HEK293 (cell line): ENCODE data around the gene FASN.

ENCODE experiments used
- CTCF ChIA-PET: fragments of 350-600 bp; formaldehyde crosslinking; extraction: SDS; loops from one replicate; lab custom pipeline; 2021; ENCODE audit warnings: antibody characterized with exemption; lab: Yijun Ruan, JAX
- POLR2A ChIA-PET: fragments of 300-600 bp; formaldehyde crosslinking; extraction: SDS; loops from one replicate; lab custom pipeline; 2020; ENCODE audit warnings: antibody characterized with exemption, inconsistent platforms; lab: Yijun Ruan, JAX
- H3K27ac ChIP-seq: fragments of 200-500 bp; sonication (Bioruptor generic); 2 replicates; pipeline ENCODE4 v1.5.1; 2014; ENCODE audit warnings: low read depth, low read length, control low read depth, inconsistent platforms; ENCODE audit errors: extremely low read depth
- H3K36me3 ChIP-seq, 2 experiments: fragments of 200-500 bp in 1 of 2; sonication (Bioruptor generic) in 1 of 2; 1 replicate in 1 of 2; 2 replicates in 1 of 2; pipeline ENCODE4 v1.5.1; 2014 to 2017; ENCODE audit warnings: inconsistent platforms in 2 of 2, low read length in 2 of 2; ENCODE audit not compliant: control insufficient read depth in 2 of 2, insufficient read depth in 1 of 2
- H3K4me1 ChIP-seq: fragments of 200-500 bp; sonication (Bioruptor generic); 2 replicates; pipeline ENCODE4 v1.5.1; 2014; ENCODE audit warnings: mild to moderate bottlenecking, low read length, inconsistent platforms; ENCODE audit not compliant: control insufficient read depth, insufficient read depth
- H3K4me3 ChIP-seq: 2 replicates; pipeline ENCODE4 v1.5.1; 2011; ENCODE audit warnings: low read depth, mild to moderate bottlenecking, control low read depth, low read length, moderate library complexity
- H3K9me3 ChIP-seq: fragments of 200-500 bp; sonication (Bioruptor generic); 2 replicates; pipeline ENCODE4 v1.5.1; 2014; ENCODE audit warnings: low read depth, low read length, inconsistent platforms; ENCODE audit not compliant: control insufficient read depth, insufficient read depth
- FEZF1 ChIP-seq: fragments of 450-650 bp; formaldehyde crosslinking; IDR thresholded peaks from 2 replicates; pipeline ENCODE4 v1.5.1; 2016; ENCODE audit warnings: missing biosample characterization, missing genetic modification characterization
- GLIS2 ChIP-seq: fragments of 450-650 bp; formaldehyde crosslinking; IDR thresholded peaks from 2 replicates; pipeline ENCODE4 v1.5.1; 2016; ENCODE audit warnings: missing biosample characterization, missing genetic modification characterization
- KLF8 ChIP-seq: fragments of 450-650 bp; formaldehyde crosslinking; IDR thresholded peaks from 2 replicates; pipeline ENCODE4 v1.5.1; 2016; ENCODE audit warnings: missing biosample characterization, missing genetic modification characterization
- PATZ1 ChIP-seq: fragments of 450-650 bp; formaldehyde crosslinking; IDR thresholded peaks from 2 replicates; pipeline ENCODE4 v1.5.1; 2016; ENCODE audit warnings: missing biosample characterization, missing genetic modification characterization
- SP3 ChIP-seq: fragments of 450-650 bp; formaldehyde crosslinking; IDR thresholded peaks from 2 replicates; pipeline ENCODE4 v1.5.1; 2016; ENCODE audit warnings: missing biosample characterization, missing genetic modification characterization
- SP7 ChIP-seq: fragments of 450-650 bp; formaldehyde crosslinking; IDR thresholded peaks from 2 replicates; pipeline ENCODE4 v1.5.1; 2016; ENCODE audit warnings: missing biosample characterization, missing genetic modification characterization
- WT1 ChIP-seq: fragments of 450-650 bp; formaldehyde crosslinking; IDR thresholded peaks from 2 replicates; pipeline ENCODE4 v1.5.1; 2016; ENCODE audit warnings: missing biosample characterization, missing genetic modification characterization
- ZIC2 ChIP-seq: fragments of 450-650 bp; formaldehyde crosslinking; IDR thresholded peaks from 2 replicates; pipeline ENCODE4 v1.5.1; 2016; ENCODE audit warnings: missing biosample characterization, missing genetic modification characterization
- ZNF324 ChIP-seq: fragments of 450-650 bp; formaldehyde crosslinking; IDR thresholded peaks from 2 replicates; pipeline ENCODE4 v1.5.1; 2016; ENCODE audit warnings: missing biosample characterization, missing genetic modification characterization
- ZNF48 ChIP-seq: fragments of 450-650 bp; formaldehyde crosslinking; IDR thresholded peaks from 2 replicates; pipeline ENCODE4 v1.5.1; 2016; ENCODE audit warnings: missing biosample characterization, missing genetic modification characterization
- ZNF530 ChIP-seq: fragments of 450-650 bp; formaldehyde crosslinking; IDR thresholded peaks from 2 replicates; pipeline ENCODE4 v1.5.1; 2016; ENCODE audit warnings: low read depth, missing biosample characterization, missing genetic modification characterization
- ZNF558 ChIP-seq: fragments of 450-650 bp; formaldehyde crosslinking; IDR thresholded peaks from 2 replicates; pipeline ENCODE4 v1.5.1; 2016; ENCODE audit warnings: missing biosample characterization, missing genetic modification characterization
- ZNF571 ChIP-seq: fragments of 450-650 bp; formaldehyde crosslinking; IDR thresholded peaks from 2 replicates; pipeline ENCODE4 v1.5.0; 2017; ENCODE audit warnings: missing biosample characterization, missing genetic modification characterization
- ZNF626 ChIP-seq: fragments of 450-650 bp; sonication (Bioruptor Pico); formaldehyde crosslinking; IDR thresholded peaks from 2 replicates; pipeline ENCODE4 v1.5.1; 2018; ENCODE audit warnings: missing biosample characterization, missing genetic modification characterization, inconsistent platforms
- ZNF701 ChIP-seq: fragments of 450-650 bp; formaldehyde crosslinking; IDR thresholded peaks from 2 replicates; pipeline ENCODE4 v1.5.1; 2016; ENCODE audit warnings: missing biosample characterization, missing genetic modification characterization
- TF ChIP-seq, protein P1 (sequence below): fragments of 450-650 bp; formaldehyde crosslinking; IDR thresholded peaks from 2 replicates; pipeline ENCODE4 v1.5.1; 2016; ENCODE audit warnings: missing biosample characterization, missing genetic modification characterization

The FASN gene

DNA sequence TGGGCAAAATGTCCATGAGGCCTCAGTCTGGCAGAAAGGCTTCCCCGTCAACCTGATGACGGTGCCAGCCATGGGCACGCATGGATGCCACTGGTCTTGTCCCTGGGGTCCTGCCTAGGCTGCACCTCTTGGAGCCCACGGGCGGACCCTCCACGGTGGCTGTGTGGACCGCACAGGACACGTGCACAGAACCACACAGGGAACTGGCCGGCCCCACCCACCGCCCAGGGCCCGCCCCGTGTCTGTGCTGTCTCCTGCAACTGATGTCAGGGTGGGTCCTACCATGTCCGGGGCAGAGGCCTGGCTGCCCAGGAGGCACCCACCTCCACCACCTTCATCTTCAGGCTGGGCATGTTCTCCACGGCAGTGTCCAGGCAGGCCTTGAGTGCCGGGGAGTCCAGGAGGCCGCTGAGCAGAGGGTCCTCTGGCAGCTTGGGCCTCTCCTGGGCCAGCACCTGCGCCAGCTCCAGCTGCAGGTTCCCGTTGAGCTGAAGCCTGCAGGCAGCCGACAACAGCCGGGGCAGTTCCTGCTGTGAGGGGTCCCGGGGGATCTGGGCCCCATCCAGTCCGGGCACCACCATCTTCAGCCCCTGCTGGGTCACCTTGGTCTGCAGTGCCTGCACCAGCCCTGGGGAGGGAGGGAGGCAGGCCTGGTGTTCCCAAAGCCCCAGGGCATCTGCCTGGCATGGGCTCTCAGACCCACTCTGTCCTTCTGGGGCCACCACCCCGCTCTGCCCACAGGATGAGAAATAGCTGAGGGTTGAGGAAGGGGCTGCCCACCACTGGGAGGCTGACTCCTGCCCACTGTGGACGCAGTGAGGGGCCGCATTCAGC lies 11.9 kb downstream of the FASN start:
- no peaks in the 10 kb centered on the region for H3K4me1 ChIP-seq
- H3K36me3 ChIP-seq, result peaks cover 24 to 100% of the 10 kb centered on the region in 2 experiments; a peak in 2 of 3 replicates
- H3K4me3 ChIP-seq, result no peak overlapping the region
- peak overlapping the region; percentile 37; the same call in 1 of the 2 replicates for H3K27ac ChIP-seq
- POLR2A ChIA-PET, result interaction anchor here (0.8 to 1.5 kb wide), 5 partner anchors 9 to 49 kb away, joined by 3 to 5 read pairs (median 4); partner anchors contain the start of gene DCXR
- H3K9me3 ChIP-seq, result no peaks in the 10 kb centered on the region
- CTCF ChIA-PET, result interaction anchor here (0.6 kb wide), 1 partner anchor 12 kb away, joined by 3 read pairs; no protein-coding TSS in a partner anchor
- TF ChIP-seq ZNF571 (tag by site-specific recombination), result no peak
- no peak for TF ChIP-seq ZNF48 (tag by site-specific recombination)
- TF ChIP-seq ZNF701, result no peak
- no peak for TF ChIP-seq FEZF1
- no peak for TF ChIP-seq PATZ1 (tag by site-specific recombination)
- TF ChIP-seq ZIC2 (tag by site-specific recombination), result peak; percentile 36; the same call in 1 of the 2 replicates
- no peak for TF ChIP-seq ZNF324 (tag by site-specific recombination)

DNA sequence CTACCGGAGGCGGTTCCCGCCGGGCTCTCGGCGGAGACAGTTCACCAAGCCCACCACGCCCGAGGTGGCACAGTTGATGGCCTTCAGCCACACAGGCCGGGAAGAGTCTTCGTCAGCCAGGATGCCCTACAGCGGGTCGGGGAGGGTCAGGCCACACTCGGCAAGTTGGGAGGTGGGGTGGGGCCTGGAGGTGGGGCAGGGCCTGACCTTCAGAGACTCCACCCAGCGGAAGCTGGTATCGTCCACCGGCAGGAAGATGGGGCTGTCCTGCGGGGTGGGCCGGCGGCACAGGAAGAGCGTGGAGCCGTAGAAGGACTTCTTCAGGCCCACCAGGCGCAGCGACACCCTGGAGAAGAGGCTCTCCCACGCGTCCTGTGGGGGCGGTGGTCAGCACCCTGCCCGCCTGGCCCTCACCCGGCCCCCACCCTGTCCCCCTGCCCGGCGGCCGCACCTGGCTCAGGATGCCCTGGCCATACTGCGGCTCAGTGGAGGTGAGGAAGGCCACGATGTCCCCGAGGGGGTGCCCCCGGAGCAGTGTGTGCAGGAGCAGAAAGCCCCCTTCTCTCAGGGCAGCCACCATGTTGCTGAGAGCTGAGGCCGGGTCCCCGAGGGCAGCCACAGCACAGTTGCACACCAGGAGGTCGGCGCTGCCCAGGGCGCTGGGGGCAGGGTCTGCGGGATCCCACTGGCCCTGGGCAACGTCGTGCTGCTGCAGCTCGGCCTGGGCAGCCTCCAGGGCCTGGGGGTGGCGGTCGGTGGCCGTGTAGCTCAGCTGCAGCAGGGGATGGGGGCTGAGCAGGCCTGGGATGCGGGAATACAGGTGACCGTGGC lies 12.8 kb downstream of the FASN start:
- H3K4me3 ChIP-seq, result no peak overlapping the region
- 0 out of 2 replicates have a peak overlapping the region, but pooled peaks have one; percentile 24 for H3K27ac ChIP-seq
- TF ChIP-seq ZNF558 (tag by site-specific recombination) (no peak), KLF8 (tag by site-specific recombination) (peak; percentile 73; the same call in 1 of the 2 replicates), ZNF530 (no peak), GLIS2 (tag by site-specific recombination) (peak; percentile 33; the same call in 1 of the 2 replicates), SP3 (tag by site-specific recombination) (no peak), SP7 (tag by site-specific recombination) (no peak)
- H3K9me3 ChIP-seq, result no peaks in the 10 kb centered on the region
- H3K4me1 ChIP-seq, result no peaks in the 10 kb centered on the region
- H3K36me3 ChIP-seq, result peaks cover 20 to 100% of the 10 kb centered on the region in 2 experiments; a peak in 2 of 3 replicates
- CTCF ChIA-PET, result interaction anchor here (0.6 kb wide), 1 partner anchor 11 kb away, joined by 3 read pairs; no protein-coding TSS in a partner anchor
- POLR2A ChIA-PET, result interaction anchor here (1.2 to 1.4 kb wide), 2 partner anchors 14 to 48 kb away, joined by 3 read pairs; partner anchors contain the start of gene DCXR

DNA sequence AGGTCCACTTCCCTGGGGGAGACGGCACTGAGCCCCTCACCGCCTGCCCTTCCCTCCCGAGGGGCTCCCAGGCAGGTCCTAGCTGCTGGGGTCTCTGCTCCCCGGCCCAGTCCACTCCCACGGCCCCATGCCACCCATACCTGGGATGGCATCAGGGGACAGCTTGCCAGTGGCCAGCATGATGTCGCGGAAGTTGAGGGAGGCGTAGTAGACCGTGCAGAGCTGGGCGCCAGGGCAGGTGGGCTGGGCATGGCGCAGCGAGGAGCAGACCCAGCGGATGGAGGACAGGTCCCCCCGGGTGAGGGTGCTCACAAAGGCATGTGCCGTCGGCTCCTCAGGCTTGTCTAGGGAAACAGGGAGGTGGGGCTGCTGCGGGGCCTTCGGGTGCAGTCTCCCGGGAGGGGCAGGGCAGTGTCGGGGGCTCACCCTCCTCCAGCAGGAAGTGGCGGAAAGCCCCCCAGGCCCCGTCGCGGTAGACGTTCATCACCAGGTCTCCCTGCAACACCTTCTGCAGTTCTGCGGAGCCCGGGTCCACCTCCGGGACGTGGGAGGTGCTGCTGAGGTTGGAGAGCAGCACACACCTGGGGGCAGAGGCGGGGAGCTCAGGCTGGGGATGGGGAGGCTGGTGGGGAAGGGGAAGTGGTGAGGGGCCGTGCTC lies 13.5 kb downstream of the FASN start:
- POLR2A ChIA-PET, result interaction anchor here (1.2 to 1.4 kb wide), 2 partner anchors 14 to 47 kb away, joined by 3 read pairs; partner anchors contain the start of gene DCXR
- TF ChIP-seq WT1 (tag by site-specific recombination) (no peak), ZNF626 (tag by site-specific recombination) (no peak)
- TF ChIP-seq, protein P1, sequence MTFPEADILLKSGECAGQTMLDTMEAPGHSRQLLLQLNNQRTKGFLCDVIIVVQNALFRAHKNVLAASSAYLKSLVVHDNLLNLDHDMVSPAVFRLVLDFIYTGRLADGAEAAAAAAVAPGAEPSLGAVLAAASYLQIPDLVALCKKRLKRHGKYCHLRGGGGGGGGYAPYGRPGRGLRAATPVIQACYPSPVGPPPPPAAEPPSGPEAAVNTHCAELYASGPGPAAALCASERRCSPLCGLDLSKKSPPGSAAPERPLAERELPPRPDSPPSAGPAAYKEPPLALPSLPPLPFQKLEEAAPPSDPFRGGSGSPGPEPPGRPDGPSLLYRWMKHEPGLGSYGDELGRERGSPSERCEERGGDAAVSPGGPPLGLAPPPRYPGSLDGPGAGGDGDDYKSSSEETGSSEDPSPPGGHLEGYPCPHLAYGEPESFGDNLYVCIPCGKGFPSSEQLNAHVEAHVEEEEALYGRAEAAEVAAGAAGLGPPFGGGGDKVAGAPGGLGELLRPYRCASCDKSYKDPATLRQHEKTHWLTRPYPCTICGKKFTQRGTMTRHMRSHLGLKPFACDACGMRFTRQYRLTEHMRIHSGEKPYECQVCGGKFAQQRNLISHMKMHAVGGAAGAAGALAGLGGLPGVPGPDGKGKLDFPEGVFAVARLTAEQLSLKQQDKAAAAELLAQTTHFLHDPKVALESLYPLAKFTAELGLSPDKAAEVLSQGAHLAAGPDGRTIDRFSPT (tag by site-specific recombination), result peak; percentile 55
- TF ChIP-seq, all 188 proteins: peak for 1
- Histone ChIP-seq H3K36me3 (peaks cover 19 to 100% of the 10 kb centered on the region in 2 experiments), H3K9me3 (no peaks in the 10 kb centered on the region), H3K4me3 (no peak overlapping the region), H3K4me1 (no peaks in the 10 kb centered on the region), H3K27ac (no peak overlapping the region)
- CTCF ChIA-PET, result no interaction called here
